Ascending aorta (tissue), 2 donors: ENCODE data around the gene GPATCH8. TPM values are rescaled to one million over a fixed set of nuclear protein-coding genes. Genes with fewer than 3 reads are reported as not detected.

Source experiments
- DNase-seq, 2 donors: peaks; one replicate each; pipeline ENCODE4 v3.0.0-alpha.2; 2019; ENCODE audit warnings: low spot score in 2 of 2
- H3K27ac ChIP-seq, 2 donors: fragments of 200-600 bp; sonication (generic); one replicate each; pipeline ENCODE4 v1.5.1; 2016 to 2017; ENCODE audit warnings: mild to moderate bottlenecking in 1 of 2
- H3K27me3 ChIP-seq: fragments of 200-600 bp; sonication (generic); one replicate; pipeline ENCODE4 v1.5.1; 2017
- H3K36me3 ChIP-seq, 2 donors: fragments of 200-600 bp; sonication (generic); one replicate each; pipeline ENCODE4 v1.5.1; 2016
- H3K4me1 ChIP-seq, 2 donors: fragments of 200-600 bp; sonication (generic); one replicate each; pipeline ENCODE4 v1.5.1; 2016 to 2017; ENCODE audit warnings: mild to moderate bottlenecking in 1 of 2
- H3K4me3 ChIP-seq, 2 donors: fragments of 200-600 bp; sonication (generic); one replicate each; pipeline ENCODE4 v1.5.1; 2016 to 2017; ENCODE audit warnings: mild to moderate bottlenecking in 1 of 2
- H3K9me3 ChIP-seq, 2 donors: fragments of 200-600 bp; sonication (generic); one replicate each; pipeline ENCODE4 v1.5.1; 2016
- intact Hi-C: fragments of 100-400 bp; cut with DNase I; formaldehyde crosslinking; loops from one replicate; pipeline ENCODE4 v1.15.1; 2023
- total RNA-seq: library from RNA; depleted of rRNA; stranded (reverse); fragments of >200 nt; gene quantifications from one replicate; pipeline ENCODE4 v1.1.0, GENCODE V29; 2016
- TF ChIP-seq, protein P1 (sequence below), 3 experiments: fragments of 200-600 bp in 2 of 3; fragments of 450-650 bp in 1 of 3; sonication (generic) in 2 of 3; IDR thresholded peaks; one replicate each; pipeline ENCODE4 v1.5.1; 2016 to 2019; ENCODE audit warnings: antibody characterized with exemption in 3 of 3, mild to moderate bottlenecking in 1 of 3, moderate library complexity in 1 of 3

GPATCH8 gene
- total RNA-seq, 1 donor from 2014 or later = 13.3 TPM

DNA sequence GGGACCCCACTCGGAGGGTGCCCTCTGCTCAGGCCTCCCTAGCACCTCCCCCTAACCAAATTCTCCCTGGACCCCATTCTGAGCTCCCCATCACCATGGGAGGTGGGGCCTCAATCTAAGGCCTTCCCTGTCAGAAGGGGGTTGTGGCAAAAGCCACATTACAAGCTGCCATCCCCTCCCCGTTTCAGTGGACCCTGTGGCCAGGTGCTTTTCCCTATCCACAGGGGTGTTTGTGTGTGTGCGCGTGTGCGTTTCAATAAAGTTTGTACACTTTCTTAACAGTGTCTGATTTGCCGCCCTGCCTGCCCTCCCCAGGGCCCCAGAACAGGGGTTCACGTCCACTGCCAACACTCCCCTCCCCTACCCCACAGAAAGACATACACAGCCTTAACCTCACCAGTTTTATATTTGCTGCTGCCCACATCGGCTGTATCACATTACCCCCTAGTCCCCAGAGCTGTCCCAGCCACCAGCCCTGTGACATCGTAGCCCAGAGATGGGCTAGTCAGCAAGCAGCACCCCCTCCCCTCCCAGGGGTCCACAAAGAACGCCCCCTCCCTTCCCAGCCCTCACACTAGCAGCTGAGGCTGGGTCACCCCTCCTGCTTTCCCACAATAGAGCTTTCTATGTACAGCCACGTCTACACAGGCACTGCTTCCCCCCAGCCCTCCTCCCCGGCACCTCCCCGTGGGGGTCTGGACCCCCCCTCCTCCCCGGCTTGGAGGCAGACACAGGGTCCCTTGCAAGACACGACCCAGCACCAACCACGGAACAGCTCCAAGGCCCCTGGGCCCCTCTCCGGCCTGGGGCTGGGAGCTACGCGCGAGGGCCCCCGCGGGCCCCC is 150.2 kb downstream of the GPATCH8 start:
- H3K27me3 ChIP-seq = no peaks in the 10 kb centered on the region
- no peaks in the 10 kb centered on the region for H3K4me1 ChIP-seq
- peaks cover 29 to 37% of the 10 kb centered on the region in 2 donors for H3K36me3 ChIP-seq
- H3K27ac ChIP-seq = no peak overlapping the region
- peak overlapping the region; percentile 33 to 57 for H3K4me3 ChIP-seq
- TF ChIP-seq, protein P1, sequence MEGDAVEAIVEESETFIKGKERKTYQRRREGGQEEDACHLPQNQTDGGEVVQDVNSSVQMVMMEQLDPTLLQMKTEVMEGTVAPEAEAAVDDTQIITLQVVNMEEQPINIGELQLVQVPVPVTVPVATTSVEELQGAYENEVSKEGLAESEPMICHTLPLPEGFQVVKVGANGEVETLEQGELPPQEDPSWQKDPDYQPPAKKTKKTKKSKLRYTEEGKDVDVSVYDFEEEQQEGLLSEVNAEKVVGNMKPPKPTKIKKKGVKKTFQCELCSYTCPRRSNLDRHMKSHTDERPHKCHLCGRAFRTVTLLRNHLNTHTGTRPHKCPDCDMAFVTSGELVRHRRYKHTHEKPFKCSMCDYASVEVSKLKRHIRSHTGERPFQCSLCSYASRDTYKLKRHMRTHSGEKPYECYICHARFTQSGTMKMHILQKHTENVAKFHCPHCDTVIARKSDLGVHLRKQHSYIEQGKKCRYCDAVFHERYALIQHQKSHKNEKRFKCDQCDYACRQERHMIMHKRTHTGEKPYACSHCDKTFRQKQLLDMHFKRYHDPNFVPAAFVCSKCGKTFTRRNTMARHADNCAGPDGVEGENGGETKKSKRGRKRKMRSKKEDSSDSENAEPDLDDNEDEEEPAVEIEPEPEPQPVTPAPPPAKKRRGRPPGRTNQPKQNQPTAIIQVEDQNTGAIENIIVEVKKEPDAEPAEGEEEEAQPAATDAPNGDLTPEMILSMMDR (IDR thresholded peaks at IDR 0.05) = no peak
- intact Hi-C loops = no loop called here
- no peak for DNase-seq
- H3K9me3 ChIP-seq = no peaks in the 10 kb centered on the region

DNA sequence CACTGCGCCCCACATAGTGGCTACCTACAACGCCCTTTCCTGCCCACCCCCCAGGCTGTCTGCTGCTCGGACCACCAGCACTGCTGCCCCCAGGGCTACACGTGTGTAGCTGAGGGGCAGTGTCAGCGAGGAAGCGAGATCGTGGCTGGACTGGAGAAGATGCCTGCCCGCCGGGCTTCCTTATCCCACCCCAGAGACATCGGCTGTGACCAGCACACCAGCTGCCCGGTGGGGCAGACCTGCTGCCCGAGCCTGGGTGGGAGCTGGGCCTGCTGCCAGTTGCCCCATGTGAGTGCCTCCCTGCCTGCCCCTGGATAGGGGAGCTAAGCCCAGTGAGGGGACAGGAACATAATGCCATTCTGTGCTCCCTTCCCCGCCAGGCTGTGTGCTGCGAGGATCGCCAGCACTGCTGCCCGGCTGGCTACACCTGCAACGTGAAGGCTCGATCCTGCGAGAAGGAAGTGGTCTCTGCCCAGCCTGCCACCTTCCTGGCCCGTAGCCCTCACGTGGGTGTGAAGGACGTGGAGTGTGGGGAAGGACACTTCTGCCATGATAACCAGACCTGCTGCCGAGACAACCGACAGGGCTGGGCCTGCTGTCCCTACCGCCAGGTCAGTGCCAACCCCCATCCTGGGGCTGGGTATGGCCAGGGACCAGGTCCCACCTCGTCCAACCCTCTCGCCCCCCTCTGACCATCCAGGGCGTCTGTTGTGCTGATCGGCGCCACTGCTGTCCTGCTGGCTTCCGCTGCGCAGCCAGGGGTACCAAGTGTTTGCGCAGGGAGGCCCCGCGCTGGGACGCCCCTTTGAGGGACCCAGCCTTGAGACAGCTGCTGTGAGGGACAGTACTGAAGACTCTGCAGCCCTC is 151.0 kb downstream of the GPATCH8 start:
- H3K4me3 ChIP-seq = no peak overlapping the region
- no peak for DNase-seq
- no peaks in the 10 kb centered on the region for H3K4me1 ChIP-seq
- H3K9me3 ChIP-seq = no peaks in the 10 kb centered on the region
- no peak overlapping the region for H3K27ac ChIP-seq
- TF ChIP-seq, protein P1 (IDR thresholded peaks at IDR 0.05) = no peak
- intact Hi-C loops = no loop called here
- H3K36me3 ChIP-seq = peaks cover 29 to 37% of the 10 kb centered on the region in 2 donors
- H3K27me3 ChIP-seq = no peaks in the 10 kb centered on the region

DNA sequence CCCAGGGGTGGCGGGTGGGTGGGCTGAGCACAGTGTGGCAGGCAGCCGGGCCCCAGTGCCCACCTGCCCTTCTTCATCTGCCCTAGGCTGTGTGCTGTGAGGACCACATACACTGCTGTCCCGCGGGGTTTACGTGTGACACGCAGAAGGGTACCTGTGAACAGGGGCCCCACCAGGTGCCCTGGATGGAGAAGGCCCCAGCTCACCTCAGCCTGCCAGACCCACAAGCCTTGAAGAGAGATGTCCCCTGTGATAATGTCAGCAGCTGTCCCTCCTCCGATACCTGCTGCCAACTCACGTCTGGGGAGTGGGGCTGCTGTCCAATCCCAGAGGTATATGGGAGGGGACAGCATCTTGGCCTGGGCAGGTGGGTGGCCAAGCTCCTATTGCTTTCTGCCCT is 151.7 kb downstream of the GPATCH8 start:
- no peak for DNase-seq
- TF ChIP-seq, protein P1 (IDR thresholded peaks at IDR 0.05) = no peak
- intact Hi-C loops = no loop called here
- H3K4me1 ChIP-seq = no peaks in the 10 kb centered on the region
- no peak overlapping the region for H3K27ac ChIP-seq
- peaks cover 29 to 37% of the 10 kb centered on the region in 2 donors for H3K36me3 ChIP-seq
- H3K27me3 ChIP-seq = no peaks in the 10 kb centered on the region
- no peaks in the 10 kb centered on the region for H3K9me3 ChIP-seq
- H3K4me3 ChIP-seq = no peak overlapping the region

DNA sequence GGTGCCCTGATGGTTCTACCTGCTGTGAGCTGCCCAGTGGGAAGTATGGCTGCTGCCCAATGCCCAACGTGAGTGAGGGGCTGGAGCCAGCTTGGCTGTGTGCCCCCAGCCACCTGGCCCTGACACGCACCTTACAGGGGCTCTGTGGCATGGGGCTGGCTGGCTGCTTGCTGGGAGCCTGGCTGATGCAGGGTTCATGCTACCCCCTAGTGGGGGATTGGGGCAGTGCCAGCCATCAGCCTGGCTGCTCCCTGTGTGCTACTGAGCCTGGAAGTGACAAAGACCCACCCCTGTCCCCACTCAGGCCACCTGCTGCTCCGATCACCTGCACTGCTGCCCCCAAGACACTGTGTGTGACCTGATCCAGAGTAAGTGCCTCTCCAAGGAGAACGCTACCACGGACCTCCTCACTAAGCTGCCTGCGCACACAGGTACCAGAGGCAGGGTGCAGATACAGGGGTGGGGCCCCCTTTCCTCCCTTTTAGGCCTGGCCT is 152.4 kb downstream of the GPATCH8 start:
- Histone ChIP-seq H3K4me3 (no peak overlapping the region), H3K27me3 (no peaks in the 10 kb centered on the region), H3K27ac (no peak overlapping the region), H3K9me3 (no peaks in the 10 kb centered on the region), H3K36me3 (peaks cover 29 to 37% of the 10 kb centered on the region in 2 donors), H3K4me1 (peaks cover 0 to 3% of the 10 kb centered on the region in 2 donors)
- TF ChIP-seq, protein P1 (IDR thresholded peaks at IDR 0.05) = peak; percentile 34 to 60 (median 49)
- DNase-seq = no peak
- intact Hi-C loops = no loop called here

DNA sequence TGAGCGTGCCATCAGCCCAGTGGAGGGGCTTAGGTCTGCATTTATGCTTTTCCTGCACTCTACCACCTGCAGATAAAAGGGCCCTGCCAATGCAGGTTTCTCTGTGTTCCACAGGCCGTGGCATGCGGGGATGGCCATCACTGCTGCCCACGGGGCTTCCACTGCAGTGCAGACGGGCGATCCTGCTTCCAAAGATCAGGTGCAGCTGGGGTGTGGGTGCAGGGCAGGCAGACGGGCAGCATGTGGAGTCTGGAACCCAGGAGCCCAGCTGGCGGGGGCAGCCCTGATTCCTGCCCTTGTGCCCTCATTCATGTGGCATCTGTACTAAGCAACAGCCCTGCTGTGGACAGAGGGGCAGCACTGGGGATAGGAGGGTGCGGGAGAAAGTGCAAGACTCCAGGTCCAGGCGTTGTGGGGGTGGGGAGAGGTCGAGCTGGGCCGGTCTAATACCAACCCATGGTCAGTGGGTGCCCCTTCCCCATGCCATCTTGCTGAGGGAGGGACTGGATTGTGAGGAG is 153.6 kb downstream of the GPATCH8 start:
- H3K9me3 ChIP-seq = no peaks in the 10 kb centered on the region
- DNase-seq = no peak
- H3K36me3 ChIP-seq = peaks cover 29 to 37% of the 10 kb centered on the region in 2 donors
- H3K4me1 ChIP-seq = peaks cover 0 to 4% of the 10 kb centered on the region in 2 donors
- TF ChIP-seq, protein P1 (IDR thresholded peaks at IDR 0.05) = no peak
- no peak overlapping the region for H3K4me3 ChIP-seq
- intact Hi-C loops = no loop called here
- no peaks in the 10 kb centered on the region for H3K27me3 ChIP-seq
- H3K27ac ChIP-seq = no peak overlapping the region
